T-helper 1 cell treated with Interleukin-12 subunit alpha and Interleukin-12 subunit beta and Interleukin-4 antibody, amounts not matched to agents 30 μg/mL and 1 μg/mL, for 36 hours (primary cell): ENCODE measurements around the gene PTTG1IP2.

Experiments used
- H3K27ac Mint-ChIP-seq: one replicate; pipeline ENCODE4 v1.8.0; 2021; ENCODE audit warnings: mild to moderate bottlenecking, mixed read lengths
- H3K27me3 Mint-ChIP-seq: one replicate; pipeline ENCODE4 v1.8.0; 2021; ENCODE audit warnings: low read depth, mixed read lengths
- H3K36me3 Mint-ChIP-seq: one replicate; pipeline ENCODE4 v1.8.0; 2021; ENCODE audit warnings: low read depth, mixed read lengths
- H3K4me1 Mint-ChIP-seq: one replicate; pipeline ENCODE4 v1.8.0; 2021; ENCODE audit warnings: low read depth, mixed read lengths
- H3K4me3 Mint-ChIP-seq: one replicate; pipeline ENCODE4 v1.8.0; 2021; ENCODE audit warnings: mild to moderate bottlenecking, moderate library complexity, mixed read lengths
- H3K9me3 Mint-ChIP-seq: one replicate; pipeline ENCODE4 v1.8.0; 2021; ENCODE audit warnings: mixed read lengths

PTTG1IP2 gene

DNA sequence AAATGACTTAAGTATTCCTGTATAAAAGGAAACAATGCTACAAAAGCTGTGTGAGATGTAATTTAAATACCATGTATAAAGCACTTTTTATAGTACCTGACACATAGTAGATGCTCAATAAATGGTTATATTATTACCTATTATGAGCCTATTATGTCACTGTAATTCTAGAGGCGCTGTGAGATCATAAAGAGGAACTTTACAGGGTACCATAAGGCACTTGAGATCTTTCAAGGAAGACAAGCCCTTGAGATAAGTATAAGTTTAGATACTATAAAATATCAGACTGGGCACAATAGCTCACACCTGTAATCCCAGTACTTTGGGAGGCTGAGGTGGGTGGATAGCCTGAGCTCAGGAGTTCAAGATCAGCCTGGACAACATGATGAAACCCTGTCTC lies 38.3 kb downstream of the PTTG1IP2 start:
- no peaks in the 10 kb centered on the region for H3K36me3 Mint-ChIP-seq
- H3K27me3 Mint-ChIP-seq = no peaks in the 10 kb centered on the region
- H3K27ac Mint-ChIP-seq = no peak overlapping the region
- H3K4me1 Mint-ChIP-seq = no peaks in the 10 kb centered on the region
- H3K9me3 Mint-ChIP-seq = no peaks in the 10 kb centered on the region
- H3K4me3 Mint-ChIP-seq = no peak overlapping the region

DNA sequence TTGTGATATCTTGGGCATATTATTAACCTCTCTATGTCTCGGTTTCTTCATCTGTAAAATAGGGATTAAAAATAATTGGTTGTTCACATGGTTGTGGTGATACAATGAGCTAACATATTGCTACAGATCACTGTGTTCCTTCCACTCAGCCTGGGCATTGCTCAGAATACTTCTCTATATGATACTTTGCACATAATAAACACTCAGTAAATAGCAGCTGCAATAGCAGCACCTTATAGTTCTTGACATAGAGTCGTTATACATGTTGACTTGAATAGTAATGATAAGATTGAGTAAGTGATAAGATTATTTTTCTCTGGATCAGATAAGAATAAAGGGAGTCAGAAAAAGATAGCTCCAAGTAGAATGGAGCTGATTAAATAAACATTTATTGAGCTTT lies 42.3 kb downstream of the PTTG1IP2 start:
- H3K9me3 Mint-ChIP-seq = no peaks in the 10 kb centered on the region
- H3K27ac Mint-ChIP-seq = no peak overlapping the region
- H3K4me1 Mint-ChIP-seq = no peaks in the 10 kb centered on the region
- H3K27me3 Mint-ChIP-seq = no peaks in the 10 kb centered on the region
- H3K4me3 Mint-ChIP-seq = no peak overlapping the region
- no peaks in the 10 kb centered on the region for H3K36me3 Mint-ChIP-seq

DNA sequence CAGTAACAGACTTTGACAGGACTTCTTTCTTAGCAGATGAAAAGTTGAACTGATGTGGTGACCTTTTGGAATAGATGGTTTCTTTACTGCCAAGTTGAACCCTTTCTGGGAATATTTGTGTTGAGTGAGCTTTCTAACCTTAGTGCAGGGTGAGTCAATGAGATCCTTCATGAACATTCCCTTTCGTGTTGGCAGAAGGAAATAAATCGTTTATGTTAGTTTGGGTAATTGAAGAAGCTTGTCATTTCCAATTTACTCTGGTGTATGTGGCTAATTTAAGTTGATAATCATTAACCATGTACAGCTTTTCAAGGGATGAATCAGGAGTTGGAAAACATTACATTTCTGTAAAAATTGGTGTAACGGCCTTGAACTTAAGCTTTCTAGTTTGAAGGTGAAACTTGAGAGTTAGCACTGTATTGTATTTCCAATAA lies 43.4 kb downstream of the PTTG1IP2 start:
- Mint-ChIP-seq H3K9me3 (no peaks in the 10 kb centered on the region), H3K4me1 (no peaks in the 10 kb centered on the region), H3K4me3 (no peak overlapping the region), H3K36me3 (no peaks in the 10 kb centered on the region), H3K27ac (no peak overlapping the region), H3K27me3 (no peaks in the 10 kb centered on the region)

DNA sequence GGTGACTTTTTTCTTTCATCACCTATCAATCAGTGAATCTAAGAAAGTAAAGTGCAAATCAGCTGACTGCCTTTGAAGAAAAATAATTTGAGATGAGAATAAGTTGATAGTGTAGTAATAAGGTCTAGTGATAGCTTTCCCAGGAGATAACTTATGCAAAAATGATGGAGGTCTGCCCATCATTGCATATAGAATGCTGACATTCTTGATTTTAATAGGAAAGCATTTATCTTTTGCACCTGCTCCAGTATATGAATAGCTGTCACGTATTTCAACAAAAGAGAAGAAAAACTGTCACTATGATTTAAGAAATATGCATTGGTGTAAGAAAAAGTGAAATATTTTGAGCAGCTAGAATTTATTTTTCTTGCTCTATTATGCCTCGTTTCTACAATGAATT lies 46.8 kb downstream of the PTTG1IP2 start:
- Mint-ChIP-seq H3K36me3 (no peaks in the 10 kb centered on the region), H3K4me1 (no peaks in the 10 kb centered on the region), H3K27me3 (peaks cover 3% of the 10 kb centered on the region), H3K27ac (no peak overlapping the region), H3K9me3 (no peaks in the 10 kb centered on the region), H3K4me3 (no peak overlapping the region)

DNA sequence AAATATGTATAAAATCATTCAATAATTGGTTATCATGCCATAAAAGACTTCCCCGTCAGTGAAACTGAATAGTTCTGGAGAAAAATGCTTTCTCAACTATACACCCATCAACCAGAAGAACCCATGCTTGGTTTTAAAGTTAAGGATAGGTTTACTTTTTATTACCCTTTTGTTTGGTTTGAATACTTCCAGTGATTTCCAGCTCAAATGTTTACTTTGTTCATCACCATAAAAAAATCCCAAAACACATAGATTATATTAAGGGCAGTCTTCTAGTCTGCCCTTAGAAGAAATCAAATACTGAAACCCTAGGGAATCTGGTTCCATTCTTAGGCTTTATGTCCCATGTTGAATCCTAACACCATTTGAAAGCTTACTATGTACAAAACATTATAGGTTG lies 49.2 kb downstream of the PTTG1IP2 start:
- Mint-ChIP-seq H3K4me3 (no peak overlapping the region), H3K27me3 (peaks cover 3% of the 10 kb centered on the region), H3K4me1 (no peaks in the 10 kb centered on the region), H3K27ac (no peak overlapping the region), H3K9me3 (no peaks in the 10 kb centered on the region), H3K36me3 (no peaks in the 10 kb centered on the region)

GRCh38 chr7:90520484-90520883 lies 51.0 kb downstream of the PTTG1IP2 start:
- Mint-ChIP-seq H3K36me3 (no peaks in the 10 kb centered on the region), H3K27me3 (peaks cover 3% of the 10 kb centered on the region), H3K4me1 (no peaks in the 10 kb centered on the region), H3K4me3 (no peak overlapping the region), H3K27ac (no peak overlapping the region), H3K9me3 (no peaks in the 10 kb centered on the region)

GRCh38 chr7:90530263-90530662 lies 60.8 kb downstream of the PTTG1IP2 start:
- Mint-ChIP-seq H3K9me3 (no peaks in the 10 kb centered on the region), H3K4me3 (no peak overlapping the region), H3K36me3 (no peaks in the 10 kb centered on the region), H3K27ac (no peak overlapping the region), H3K27me3 (peaks cover 3% of the 10 kb centered on the region), H3K4me1 (no peaks in the 10 kb centered on the region)

GRCh38 chr7:90532231-90532929 lies 62.9 kb downstream of the PTTG1IP2 start:
- Mint-ChIP-seq H3K9me3 (no peaks in the 10 kb centered on the region), H3K27ac (no peak overlapping the region), H3K4me1 (no peaks in the 10 kb centered on the region), H3K27me3 (peaks cover 3% of the 10 kb centered on the region), H3K36me3 (no peaks in the 10 kb centered on the region), H3K4me3 (no peak overlapping the region)

DNA sequence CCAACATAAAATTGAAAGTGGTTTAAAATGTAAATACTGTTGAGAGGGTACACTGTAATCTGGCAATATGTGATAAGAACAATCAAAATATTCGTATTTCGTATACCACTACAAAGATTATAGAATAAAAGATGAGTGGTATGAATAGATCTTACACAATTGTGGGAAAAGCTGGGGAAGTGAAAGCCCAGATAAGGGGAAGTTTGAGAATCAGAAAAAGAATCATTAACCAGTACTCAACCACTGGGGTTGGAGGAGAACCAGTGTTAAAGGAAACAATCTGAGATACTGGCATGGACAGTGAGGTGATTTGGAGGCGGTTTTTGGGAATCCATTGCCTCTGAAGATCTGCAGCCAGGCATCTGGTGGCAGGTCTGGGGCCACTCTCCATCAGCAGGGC lies 67.0 kb downstream of the PTTG1IP2 start:
- H3K27me3 Mint-ChIP-seq = peaks cover 3% of the 10 kb centered on the region
- no peaks in the 10 kb centered on the region for H3K9me3 Mint-ChIP-seq
- H3K4me1 Mint-ChIP-seq = no peaks in the 10 kb centered on the region
- no peak overlapping the region for H3K4me3 Mint-ChIP-seq
- H3K36me3 Mint-ChIP-seq = no peaks in the 10 kb centered on the region
- H3K27ac Mint-ChIP-seq = no peak overlapping the region

DNA sequence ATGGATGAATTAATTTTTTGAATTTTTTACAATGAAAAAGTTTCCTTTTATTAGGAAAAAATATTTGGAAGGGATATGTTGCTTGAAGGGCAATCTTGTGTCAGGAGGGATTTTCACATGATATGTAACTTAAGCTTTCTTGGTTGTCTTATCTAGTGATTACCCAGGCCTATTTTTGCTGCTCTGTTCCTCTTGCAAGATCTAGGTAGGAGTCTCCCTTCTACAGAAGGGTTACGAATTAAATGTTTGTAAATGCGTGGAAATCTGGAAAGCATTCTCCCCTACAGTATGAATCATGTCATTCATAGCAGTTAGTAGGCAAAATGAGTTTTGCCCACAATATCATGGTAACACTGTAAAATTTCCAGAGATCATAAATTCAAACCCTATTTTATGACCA lies 69.0 kb downstream of the PTTG1IP2 start:
- Mint-ChIP-seq H3K9me3 (no peaks in the 10 kb centered on the region), H3K4me1 (no peaks in the 10 kb centered on the region), H3K27ac (no peak overlapping the region), H3K27me3 (peaks cover 6% of the 10 kb centered on the region), H3K36me3 (no peaks in the 10 kb centered on the region), H3K4me3 (no peak overlapping the region)

- Mint-ChIP-seq H3K27ac (no peak overlapping the region), H3K4me1 (no peaks in the 10 kb centered on the region), H3K4me3 (no peak overlapping the region), H3K36me3 (no peaks in the 10 kb centered on the region), H3K27me3 (peaks cover 3% of the 10 kb centered on the region), H3K9me3 (no peaks in the 10 kb centered on the region)
Observed at GRCh38 chr7:90540406-90540805, 71.0 kb downstream of the PTTG1IP2 start.

- no peaks in the 10 kb centered on the region for H3K9me3 Mint-ChIP-seq
Observed at GRCh38 chr7:90551036-90551435, 81.6 kb downstream of the PTTG1IP2 start.

GRCh38 chr7:90552521-90552920 lies 83.1 kb downstream of the PTTG1IP2 start:
- Mint-ChIP-seq H3K4me1 (no peaks in the 10 kb centered on the region), H3K4me3 (no peak overlapping the region), H3K36me3 (no peaks in the 10 kb centered on the region), H3K9me3 (no peaks in the 10 kb centered on the region), H3K27me3 (no peaks in the 10 kb centered on the region), H3K27ac (no peak overlapping the region)

More at GRCh38 chr7:90551036-90551435, 81.6 kb downstream of the PTTG1IP2 start:
- Mint-ChIP-seq H3K4me1 (no peaks in the 10 kb centered on the region), H3K27me3 (no peaks in the 10 kb centered on the region), H3K4me3 (no peak overlapping the region), H3K27ac (no peak overlapping the region), H3K36me3 (no peaks in the 10 kb centered on the region)

DNA sequence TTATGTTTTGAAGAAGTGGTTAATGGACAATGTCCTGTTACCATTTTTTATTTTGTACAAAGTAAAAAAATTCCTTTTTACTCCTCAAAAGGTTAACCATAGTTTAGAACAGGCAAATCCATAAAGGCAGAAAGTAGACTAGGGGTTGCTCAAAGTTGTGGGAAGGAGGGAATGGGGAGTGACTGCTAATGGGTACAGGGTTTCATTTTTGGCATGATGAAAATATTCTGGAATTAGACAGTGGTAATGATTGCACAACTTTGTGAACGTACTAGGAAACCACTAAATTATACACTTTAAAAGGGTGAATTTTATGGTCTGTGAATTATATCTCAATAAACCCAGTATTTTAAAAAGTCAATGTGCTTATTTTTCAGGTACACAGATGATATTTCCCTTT lies 91.3 kb downstream of the PTTG1IP2 start:
- Mint-ChIP-seq H3K4me1 (no peaks in the 10 kb centered on the region), H3K27ac (no peak overlapping the region), H3K9me3 (no peaks in the 10 kb centered on the region), H3K4me3 (no peak overlapping the region), H3K36me3 (no peaks in the 10 kb centered on the region), H3K27me3 (no peaks in the 10 kb centered on the region)
